H1 (cell line): Measurements from ENCODE around the gene LYRM4. TPM values are rescaled to one million over a fixed set of nuclear protein-coding genes. Genes with fewer than 3 reads are reported as not detected.

Experiments
- CEBPB ChIP-seq: IDR thresholded peaks from 2 replicates; pipeline ENCODE4 v1.6.1; 2012; ENCODE audit warnings: low read depth, low read length
- KDM4A ChIP-seq: IDR thresholded peaks from one replicate; pipeline ENCODE4 v1.7.1; 2012; ENCODE audit warnings: low read depth, mild to moderate bottlenecking, moderate library complexity, low read length, inconsistent platforms; ENCODE audit not compliant: severe bottlenecking
- TBP ChIP-seq: IDR thresholded peaks from 2 replicates; pipeline ENCODE4 v1.6.1; 2011; ENCODE audit warnings: low read depth, low read length, improper control_type of control experiment
- YY1 ChIP-seq: IDR thresholded peaks from 2 replicates; pipeline ENCODE4 v1.6.1; 2011; ENCODE audit warnings: low read depth, mild to moderate bottlenecking, low read length
- polyA plus RNA-seq, 7 experiments: library from polyadenylated mRNA; depleted of rRNA in 3 of 7; stranded (reverse) in 5 of 7; unstranded in 2 of 7; fragments of >200 nt in 5 of 7; fragments of 200-250 nt in 2 of 7; gene quantifications; 1 replicate in 5 of 7; 2 replicates in 1 of 7; 4 replicates in 1 of 7; pipeline versions ENCODE4 v1.2.1 to v1.2.3, GENCODE V29; 2011 to 2013; ENCODE audit warnings: missing spikeins in 2 of 7, mixed read lengths in 2 of 7
- total RNA-seq: library from RNA; stranded (reverse); fragmentation: NEBNext Ultra II Directional; extraction: Animal tissue kit (Norgen Biotek cat#: 25700); gene quantifications from 2 replicates; pipeline ENCODE4 v1.2.1, GENCODE V29; 2021
- TF ChIP-seq, protein P1 (sequence below), 3 experiments: IDR thresholded peaks; 1 replicate in 2 of 3; 2 replicates in 1 of 3; pipeline versions ENCODE4 v1.5.1 to v1.6.1; 2011; ENCODE audit warnings: low read length in 3 of 3, mild to moderate bottlenecking in 3 of 3, inconsistent platforms in 2 of 3, low read depth in 1 of 3, moderate library complexity in 1 of 3; ENCODE audit not compliant: insufficient read depth in 1 of 3; ENCODE audit errors: control extremely low read depth in 1 of 3

Gene LYRM4
- total and polyA plus RNA-seq, 2 of the 8 experiments (the other 6 are each of a cell fraction or from before 2014, with no cell fraction given): 56.6 to 62.8 TPM

GRCh38 chr6:5308066-5308465 is 47.3 kb upstream of the LYRM4 start (continued):
- TF ChIP-seq, protein P1, sequence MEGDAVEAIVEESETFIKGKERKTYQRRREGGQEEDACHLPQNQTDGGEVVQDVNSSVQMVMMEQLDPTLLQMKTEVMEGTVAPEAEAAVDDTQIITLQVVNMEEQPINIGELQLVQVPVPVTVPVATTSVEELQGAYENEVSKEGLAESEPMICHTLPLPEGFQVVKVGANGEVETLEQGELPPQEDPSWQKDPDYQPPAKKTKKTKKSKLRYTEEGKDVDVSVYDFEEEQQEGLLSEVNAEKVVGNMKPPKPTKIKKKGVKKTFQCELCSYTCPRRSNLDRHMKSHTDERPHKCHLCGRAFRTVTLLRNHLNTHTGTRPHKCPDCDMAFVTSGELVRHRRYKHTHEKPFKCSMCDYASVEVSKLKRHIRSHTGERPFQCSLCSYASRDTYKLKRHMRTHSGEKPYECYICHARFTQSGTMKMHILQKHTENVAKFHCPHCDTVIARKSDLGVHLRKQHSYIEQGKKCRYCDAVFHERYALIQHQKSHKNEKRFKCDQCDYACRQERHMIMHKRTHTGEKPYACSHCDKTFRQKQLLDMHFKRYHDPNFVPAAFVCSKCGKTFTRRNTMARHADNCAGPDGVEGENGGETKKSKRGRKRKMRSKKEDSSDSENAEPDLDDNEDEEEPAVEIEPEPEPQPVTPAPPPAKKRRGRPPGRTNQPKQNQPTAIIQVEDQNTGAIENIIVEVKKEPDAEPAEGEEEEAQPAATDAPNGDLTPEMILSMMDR (IDR thresholded peaks at IDR 0.05; ENCODE audit: control extremely low read depth in 1 of 3, insufficient read depth in 1 of 3, low read depth in 1 of 3, low read length in 3 of 3): no peak
- TF ChIP-seq KDM4A: no peak
- TF ChIP-seq TBP: no peak
- TF ChIP-seq YY1: no peak
- no peak for TF ChIP-seq CEBPB
